C1 segment of cervical spinal cord (tissue), 14 donors: ENCODE measurements around the gene NLRP3.
A peak's percentile ranks its signal among the peaks of the same experiment; 100 is the strongest.
"Not testable (repeated sequence)": the region's sequence is repeated elsewhere in the genome, so short reads cannot be mapped to it uniquely, and the experiment has no call there.

Experiments used
- DNase-seq, 14 donors: peaks; one replicate each; lab custom pipeline; 2025; lab: John Stamatoyannopoulos, UW

Gene NLRP3

DNA sequence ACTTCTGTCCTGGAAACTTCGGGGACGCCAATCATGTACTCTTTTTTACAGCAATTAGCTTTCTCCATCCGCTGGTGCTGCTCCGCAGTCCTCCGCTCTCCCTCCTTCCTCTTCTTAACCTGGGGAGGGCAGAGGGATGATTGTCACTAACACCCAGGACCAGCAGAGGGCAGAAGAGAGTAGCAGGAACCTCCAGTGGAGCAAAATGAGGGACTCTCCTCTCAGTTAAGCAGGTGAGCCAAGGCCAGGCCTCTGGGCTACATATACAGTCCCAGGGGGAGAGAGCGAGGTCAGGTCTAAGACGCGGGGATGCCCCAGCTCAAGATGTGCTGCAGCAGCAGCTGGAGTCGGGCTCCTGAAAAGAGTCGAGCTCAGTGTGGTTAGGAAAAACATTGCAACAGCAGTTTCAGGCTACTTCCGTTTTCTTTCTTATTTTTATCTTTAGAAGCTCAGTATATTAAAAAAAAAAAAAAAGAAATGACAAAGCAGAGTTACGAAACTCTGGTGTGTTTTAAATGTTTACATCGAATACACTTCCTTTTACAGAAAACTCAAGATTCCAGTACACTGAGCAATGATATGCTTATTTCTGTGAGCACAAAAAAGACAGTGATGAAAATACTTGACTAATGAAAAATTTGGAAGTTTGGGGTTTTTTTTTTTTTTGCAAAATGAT is 25.7 kb upstream of the NLRP3 start:
- peak in 13 of 14 donors; percentile 11 to 67 (median 52) for DNase-seq

DNA sequence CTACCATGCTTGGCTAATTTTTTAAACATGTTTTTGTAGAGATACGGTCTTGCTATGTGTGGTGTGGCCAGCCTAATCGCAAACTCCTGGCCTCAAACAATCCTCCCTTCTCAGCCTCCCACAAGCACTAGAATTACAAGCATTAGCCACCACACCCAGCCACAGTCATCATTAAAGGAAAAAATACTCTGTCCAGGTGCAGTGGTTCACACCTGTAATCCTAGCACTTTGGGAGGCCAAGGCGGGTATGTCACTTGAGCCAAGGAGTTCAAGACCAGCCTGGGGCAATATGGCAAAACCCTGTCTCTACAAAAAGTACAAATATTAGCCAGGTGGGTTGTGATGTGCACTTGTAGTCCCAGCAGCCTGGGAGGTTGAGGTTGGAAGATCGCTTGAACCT is 25.0 kb upstream of the NLRP3 start:
- DNase-seq = no peak

DNA sequence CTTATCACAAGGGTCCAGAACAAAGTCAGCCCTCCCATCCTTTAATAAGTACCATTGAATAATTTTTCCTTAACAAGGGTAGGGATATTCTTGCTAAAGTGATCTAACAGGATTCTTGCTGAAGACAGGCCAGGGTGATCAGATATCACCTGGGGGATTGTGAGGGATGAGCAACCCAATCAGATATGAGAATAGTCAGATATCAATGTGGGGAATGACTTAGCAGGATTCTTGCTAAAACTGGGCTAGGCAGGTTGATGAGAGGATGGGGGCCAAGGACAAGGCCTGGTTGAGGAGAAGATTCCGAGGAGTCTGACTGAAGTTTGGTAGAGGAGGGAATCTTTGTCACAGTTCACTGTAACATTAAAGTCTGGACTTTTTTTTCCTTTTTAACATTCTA is 23.9 kb upstream of the NLRP3 start:
- DNase-seq = no peak

DNA sequence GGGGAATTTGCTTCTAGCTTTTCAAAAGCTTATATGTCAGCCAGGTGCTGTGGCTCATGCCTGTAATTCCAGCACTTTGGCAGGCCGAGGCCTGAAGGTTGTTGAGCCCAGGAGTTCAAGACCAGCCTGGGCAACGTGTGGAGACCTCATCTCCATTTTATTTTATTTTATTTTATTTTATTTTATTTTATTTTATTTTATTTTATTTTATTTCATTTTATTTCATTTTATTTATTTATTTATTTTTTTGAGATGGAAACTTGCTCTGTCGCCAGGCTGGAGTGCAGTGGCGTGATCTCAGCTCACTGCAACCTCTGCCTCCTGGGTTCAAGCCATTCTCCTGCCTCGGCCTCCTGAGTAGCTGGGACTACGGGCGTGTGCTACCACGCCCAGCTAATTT is 20.9 kb upstream of the NLRP3 start:
- DNase-seq = not testable (repeated sequence)

DNA sequence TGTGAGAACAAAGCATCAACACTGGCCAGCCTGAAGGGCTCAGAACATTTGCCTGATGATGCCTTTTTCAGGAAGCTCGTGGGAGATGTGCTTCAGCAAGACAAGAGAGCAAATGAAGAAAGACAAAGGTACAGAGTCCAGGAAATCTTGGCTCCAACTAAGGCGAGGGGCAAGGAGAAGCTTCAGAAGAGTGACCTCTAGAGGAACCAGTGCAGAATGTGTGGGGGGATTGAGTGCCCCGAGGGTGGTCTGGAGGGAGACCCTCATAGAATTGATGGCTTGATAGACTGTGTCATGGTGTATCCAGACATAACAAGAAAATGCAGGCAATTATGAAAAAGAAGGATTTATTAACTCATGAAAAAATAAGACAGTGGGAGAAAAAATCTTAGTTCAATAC is 15.3 kb upstream of the NLRP3 start:
- no peak for DNase-seq

DNA sequence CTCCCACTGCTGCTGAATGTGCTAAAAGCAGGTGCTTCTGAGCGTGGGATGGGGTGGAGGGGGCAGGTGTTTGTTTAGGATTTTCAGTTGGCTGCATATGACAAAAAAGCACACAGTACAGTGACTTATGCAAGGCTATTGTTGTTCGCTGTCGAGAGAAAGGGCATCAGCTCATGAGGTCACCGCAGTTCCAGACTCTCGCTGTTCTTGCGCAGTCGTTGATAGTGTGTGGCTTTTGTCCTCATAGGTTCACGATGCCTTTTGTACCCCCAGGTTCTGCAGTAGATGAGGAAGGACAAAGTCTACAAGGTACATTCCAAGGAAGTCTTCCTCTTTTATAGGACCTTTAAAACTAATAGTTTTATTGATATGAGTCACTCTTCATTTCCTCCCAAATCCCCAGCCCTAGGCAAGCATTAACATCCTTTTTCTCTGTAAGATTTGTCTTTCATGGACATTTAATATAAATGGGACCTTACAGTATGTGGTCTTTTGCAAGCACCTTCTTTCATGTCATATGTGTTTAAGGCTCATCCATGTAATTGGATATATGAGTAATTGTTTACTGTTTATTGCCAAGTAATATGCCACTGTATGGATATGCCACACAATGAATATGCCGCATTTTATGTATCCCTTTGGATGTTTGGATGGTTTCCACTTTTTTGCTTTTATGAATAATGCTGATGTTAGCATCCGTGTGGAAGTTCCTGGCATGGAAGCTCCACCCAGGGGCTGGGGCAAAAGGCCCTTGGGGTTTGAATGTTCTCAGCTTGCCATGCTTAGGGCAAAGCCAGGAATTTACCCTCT is 14.5 kb upstream of the NLRP3 start:
- no peak for DNase-seq

DNA sequence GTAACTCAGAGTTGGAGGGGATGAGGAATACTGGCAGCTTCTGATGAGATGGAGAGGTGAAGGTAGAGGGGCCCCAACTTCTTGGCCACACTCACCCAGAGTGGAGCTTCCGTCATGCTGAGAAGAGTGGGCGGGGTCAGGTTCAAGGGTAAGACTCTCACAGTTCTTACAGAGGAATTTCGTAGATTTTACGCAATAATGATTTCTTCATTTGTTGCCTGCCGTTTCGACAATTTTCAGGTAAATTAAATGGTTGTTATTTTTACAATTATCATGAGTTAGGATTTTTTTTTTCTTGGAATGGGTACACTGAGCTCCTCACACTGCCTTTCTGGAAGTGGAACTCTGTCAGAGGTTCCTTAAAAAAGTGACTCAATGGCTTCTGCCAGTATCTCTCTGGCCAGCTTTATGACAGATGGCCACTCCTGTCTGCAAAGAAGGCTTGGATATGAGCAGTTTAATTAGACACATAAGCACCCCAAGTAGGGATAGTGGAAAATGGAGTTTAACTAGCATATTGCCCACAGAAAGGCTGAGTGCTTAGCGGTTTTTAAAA is 13.8 kb upstream of the NLRP3 start:
- no peak for DNase-seq

DNA sequence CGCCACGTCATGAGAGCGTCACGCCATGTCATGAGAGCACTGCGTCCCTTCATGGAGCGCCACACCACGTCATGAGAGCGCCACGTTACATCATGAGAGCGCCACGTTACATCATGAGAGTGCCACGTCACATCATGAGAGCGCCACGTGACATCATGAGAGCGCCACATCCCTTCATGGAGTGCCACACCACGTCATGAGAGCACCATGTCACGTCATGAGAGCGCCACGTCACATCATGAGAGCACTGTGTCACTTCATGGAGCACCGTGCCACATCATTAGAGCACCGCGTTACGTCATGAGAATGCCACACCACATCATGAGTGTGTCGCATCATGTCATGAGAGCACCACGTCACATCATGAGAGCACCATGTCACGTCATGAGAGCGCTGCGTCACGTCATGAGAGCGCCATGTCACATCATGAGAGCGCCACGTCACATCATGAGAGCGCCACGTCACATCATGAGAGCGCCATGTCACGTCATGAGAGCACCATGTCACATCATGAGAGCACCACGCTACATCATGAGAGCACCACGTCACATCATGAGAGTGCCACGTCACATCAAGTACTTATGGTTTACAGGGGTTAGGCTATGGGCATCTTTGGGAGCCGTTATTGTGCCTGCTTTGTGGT is 9.8 kb upstream of the NLRP3 start:
- DNase-seq = no peak

DNA sequence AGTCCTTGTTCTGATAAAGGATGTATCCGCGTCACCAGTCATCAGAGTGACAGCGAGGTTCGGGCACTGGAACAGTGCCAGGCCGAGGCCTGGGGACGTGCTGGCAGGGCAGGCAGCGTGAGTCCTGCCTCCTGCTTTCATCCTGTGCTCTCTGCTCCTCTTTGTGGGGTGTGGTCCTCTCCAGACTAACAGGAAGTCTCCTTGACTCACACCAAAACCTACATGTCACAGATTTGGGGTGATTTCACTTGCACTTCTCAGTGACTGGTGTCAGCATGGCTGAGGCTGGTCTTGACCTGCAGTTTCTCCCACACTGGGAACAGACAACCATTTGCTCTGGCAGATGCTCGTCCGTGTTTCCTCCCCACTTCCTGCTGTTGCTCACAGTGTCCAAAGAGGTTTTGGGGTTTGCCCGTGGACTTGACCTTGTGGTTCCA is 8.8 kb upstream of the NLRP3 start:
- DNase-seq = peak in 1 of 14 donors; percentile 31

DNA sequence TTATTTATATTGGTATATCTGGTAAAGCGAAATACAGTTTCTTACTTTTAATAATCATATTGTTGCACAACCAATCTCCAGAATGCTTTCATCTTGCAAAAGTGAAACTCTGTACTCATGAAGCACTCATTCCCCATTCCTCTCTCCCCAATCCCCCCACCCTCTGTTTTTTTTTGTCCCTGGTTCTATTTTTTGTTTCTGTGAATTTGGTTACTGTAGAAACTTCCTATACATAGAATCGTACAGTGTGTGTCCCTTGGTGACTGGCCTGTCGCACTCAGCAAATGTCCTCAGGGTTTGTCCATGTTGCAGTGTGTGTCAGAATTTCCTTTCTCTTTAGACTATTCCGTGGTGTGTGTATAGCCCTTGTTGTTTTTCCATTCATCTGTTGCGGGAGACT is 7.9 kb upstream of the NLRP3 start:
- no peak for DNase-seq

DNA sequence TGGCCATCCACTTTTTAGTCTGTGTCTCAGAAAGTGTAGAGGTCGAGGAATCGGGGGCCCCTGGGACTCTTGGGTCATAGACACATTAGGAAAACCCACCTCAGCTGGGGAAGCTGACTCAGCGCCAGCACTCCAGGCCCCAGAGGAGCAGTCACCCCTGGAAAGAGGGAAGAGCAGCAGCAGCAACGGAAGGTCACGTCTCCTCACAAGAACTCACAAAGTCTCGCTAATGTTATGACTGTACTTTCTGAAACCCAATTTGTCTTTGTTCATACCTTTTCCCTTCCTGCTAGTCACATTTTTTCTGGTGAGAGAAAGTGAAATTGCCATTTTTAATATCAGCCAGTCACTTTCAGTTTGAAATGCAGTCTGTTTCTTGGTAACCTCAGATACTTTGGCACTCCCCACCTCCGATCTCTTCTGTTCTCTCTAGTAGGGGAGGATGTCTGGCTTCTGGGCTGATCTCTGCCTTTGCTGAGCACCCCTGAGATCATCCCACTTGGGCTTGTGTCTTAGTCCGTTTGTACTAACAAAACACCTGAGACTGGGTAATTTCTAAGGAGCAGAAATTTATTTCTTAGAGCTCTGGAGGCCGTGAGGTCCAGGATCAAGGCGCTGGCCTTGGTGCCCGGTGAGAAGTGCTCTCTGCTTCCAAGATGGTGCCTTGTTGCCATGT is 6.0 kb upstream of the NLRP3 start:
- DNase-seq = no peak

DNA sequence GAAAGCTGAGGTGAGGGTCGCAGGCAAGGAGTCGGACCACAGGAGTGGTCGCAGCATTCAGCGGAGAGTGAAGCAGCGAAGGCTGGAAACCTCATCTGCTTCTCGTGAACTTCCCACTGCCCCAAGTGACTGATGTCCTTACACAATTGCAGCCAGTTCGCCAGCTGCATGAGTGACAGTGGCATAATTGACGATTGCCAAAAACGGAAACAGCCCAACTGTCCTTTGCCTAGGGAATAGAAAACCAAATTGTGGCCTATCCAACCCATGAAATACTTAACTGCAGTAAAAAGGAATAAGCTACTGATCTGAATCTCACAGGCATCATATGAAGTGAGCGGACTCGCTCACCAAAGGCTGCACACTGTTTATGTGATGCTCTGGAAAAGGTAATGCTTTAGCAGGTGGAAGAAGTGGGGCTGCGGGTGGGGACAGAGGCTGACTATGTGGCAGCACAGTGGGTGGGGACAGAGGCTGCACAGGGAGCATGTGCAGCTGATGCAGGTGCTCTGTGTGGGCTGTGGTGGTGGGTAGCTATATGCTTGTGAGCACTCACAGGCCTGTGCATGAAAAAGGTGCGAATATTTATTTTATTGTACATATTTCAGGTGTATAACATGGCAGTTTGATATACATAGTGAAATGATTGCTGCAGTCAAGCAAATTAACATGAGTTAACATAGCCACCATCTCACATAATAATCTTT is 4.2 kb upstream of the NLRP3 start:
- DNase-seq = no peak

DNA sequence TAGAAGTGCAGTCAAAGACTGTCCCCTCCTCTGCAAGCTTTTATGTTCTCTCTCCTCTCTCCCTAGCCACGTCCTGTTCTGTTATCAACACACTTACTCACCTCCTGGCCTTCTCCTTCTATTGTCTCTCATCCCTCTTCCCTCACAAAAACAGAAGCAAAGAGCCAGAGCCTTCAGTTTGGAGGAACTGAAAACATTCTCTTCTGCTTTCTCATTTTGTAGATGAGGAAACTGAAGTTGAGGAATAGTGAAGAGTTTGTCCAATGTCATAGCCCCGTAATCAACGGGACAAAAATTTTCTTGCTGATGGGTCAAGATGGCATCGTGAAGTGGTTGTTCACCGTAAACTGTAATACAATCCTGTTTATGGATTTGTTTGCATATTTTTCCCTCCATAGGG is 1.9 kb downstream of the NLRP3 start:
- no peak for DNase-seq

DNA sequence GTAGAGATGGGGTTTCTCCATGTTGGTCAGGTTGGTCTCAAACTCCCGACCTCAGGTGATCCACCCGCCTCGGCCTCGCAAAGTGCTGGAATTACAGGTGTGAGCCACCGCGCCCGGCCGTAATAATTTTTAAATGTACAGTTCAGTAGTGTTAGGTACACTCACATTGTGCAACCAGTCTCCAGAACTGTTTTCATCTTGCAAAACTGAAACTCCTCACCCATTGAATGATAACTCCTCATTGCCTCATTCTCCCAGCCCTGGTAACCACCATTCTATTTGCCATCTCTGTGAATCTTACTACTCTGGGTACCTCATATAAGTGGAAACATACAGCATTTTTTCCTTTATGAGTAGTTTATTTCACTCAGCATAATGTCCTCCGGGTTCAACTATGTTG is 3.4 kb downstream of the NLRP3 start:
- no peak for DNase-seq

DNA sequence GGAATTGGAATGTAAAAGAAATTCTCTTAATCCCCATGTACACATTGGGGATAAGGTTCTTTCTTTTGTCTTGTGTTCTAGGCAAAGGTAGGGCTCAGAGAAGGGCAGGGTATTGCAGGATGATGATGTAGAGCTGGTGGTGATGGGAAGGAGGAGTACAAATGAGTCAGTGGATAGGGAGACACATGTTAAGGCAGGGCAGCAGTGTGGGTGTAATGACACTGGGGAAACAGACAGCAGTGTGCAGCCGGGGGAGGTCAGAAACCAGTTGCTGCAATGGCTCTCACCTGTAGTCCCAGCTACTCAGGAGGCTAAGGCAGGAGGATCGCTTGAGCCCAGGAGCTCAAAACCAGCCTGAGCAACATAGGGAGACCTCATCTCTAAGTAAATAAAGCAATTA is 5.1 kb downstream of the NLRP3 start:
- DNase-seq = no peak

DNA sequence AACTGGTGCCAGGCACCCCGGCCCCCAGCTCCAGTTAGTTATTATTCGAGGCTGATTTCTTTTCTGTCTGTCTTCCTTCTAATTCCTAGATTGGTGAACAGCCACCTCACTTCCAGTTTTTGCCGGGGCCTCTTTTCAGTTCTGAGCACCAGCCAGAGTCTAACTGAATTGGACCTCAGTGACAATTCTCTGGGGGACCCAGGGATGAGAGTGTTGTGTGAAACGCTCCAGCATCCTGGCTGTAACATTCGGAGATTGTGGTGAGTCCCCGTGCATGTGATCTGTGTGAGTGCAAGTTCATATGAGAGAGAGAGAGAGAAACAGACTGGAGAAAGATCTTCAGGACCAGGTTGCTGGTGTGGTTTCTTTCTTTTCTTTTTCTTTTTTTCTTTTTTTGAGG is 13.5 kb downstream of the NLRP3 start:
- no peak for DNase-seq

DNA sequence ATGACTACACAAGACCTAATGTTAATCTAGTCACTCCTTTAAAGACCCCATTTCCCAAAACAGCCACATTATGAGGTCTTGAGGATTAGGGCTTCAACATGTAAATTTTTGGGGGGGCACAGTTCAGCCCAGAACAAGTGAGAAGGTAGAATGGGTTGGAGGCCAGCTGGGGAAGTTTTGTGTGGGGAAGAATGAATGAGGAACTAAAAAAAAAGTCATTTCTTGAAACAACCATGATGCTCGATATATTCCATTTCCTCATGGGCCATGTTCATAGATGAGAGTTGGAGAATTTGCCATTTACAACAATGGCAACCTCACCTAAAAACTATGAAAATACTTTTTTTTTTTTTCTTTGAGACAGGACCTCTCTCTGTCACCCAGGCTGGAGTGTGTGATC is 14.5 kb downstream of the NLRP3 start:
- no peak for DNase-seq

DNA sequence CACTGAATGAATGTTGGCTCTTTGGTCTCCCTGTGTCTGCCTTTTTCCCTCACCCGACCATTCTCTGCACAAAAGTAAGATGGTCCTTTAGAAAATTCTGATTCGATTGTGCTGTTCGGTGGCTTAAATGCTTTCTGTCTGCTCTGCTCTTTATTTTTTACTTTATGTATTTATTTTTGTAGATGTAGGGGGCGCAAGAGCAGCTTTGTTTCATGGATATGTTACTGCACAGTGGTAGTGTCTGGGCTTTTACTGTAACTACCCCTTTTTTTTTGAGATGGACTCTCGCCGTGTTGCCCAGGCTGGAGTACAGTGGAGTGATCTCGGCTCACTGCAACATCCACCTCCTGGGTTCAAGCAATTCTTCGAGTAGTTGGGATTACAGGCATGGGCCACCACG is 15.7 kb downstream of the NLRP3 start:
- no peak for DNase-seq

DNA sequence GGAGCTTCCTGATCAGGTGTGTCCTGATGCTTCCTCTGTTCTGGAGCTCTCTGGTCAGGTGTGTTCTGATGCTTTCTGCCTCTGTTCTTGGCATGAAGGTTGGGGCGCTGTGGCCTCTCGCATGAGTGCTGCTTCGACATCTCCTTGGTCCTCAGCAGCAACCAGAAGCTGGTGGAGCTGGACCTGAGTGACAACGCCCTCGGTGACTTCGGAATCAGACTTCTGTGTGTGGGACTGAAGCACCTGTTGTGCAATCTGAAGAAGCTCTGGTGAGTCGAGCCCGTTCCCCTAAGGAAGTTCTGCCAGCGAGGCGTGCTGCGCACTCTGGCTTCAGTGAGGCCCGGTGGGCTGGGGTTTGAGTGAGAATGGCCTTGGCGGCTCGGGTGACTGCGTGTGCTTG is 18.0 kb downstream of the NLRP3 start:
- DNase-seq = no peak

DNA sequence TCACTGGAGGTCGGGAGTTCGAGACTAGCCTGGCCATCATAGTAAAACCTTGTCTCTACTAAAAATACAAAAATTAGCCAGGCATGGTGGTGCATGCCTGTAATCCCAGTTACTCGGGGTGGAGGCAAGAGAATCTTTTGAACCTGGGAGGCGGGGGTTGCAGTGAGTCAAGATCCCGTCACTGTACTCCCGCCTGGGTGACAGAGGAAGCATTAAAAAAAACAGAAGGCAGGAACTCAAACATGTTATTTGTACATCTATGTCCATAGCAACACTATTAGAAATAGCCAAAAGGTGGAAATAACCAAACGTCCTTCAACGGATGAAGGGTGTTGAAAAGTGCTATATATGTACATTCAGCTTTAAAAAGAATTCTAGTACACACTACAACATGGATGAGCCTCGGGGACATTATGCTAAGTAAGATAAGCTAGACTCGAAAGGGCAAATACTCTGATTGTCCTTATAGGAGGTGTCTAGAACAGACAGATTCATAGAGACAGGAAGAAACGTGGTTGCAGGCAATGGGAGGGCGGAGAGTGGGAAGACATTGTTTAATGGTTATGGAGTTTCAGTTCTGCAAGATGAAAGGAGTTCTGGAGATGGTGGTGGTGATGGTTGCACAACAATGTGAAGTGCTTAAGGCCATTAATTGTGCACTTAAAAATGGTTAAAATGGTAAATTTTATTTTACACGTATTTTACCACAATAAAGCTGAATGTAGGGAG is 19.2 kb downstream of the NLRP3 start:
- DNase-seq = no peak

DNA sequence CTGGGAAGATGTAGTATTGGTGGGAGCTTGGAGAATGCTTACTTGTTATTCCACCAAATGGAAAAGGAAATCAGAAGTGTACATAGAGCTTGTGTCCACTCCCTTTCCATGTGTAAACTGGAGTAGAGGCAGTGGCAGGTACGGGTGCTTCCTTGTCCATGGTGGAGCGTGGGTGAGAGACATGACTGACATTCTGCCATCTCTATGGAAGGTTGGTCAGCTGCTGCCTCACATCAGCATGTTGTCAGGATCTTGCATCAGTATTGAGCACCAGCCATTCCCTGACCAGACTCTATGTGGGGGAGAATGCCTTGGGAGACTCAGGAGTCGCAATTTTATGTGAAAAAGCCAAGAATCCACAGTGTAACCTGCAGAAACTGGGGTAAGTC is 19.8 kb downstream of the NLRP3 start:
- DNase-seq = no peak
